Caco-2 (cell line): ENCODE measurements around the gene PLG. TPM values are rescaled to one million over a fixed set of nuclear protein-coding genes. Genes with fewer than 3 reads are reported as not detected.
"Not testable (repeated sequence)": the region's sequence is repeated elsewhere in the genome, so short reads cannot be mapped to it uniquely, and the experiment has no call there.

Experiments
- BruUV-seq: library from RNA; stranded (reverse); fragments of 400-500 nt; replicated peaks from 2 replicates; lab custom pipeline; 2021; lab: Mats Ljungman, UMichigan
- CTCF ChIA-PET: fragments of 300-600 bp; sonication (Branson Sonifier 250); formaldehyde crosslinking; loops from one replicate; lab custom pipeline; 2022; ENCODE audit warnings: antibody characterized with exemption; lab: Charles Lee
- POLR2A ChIA-PET: fragments of 300-600 bp; sonication (Branson Sonifier 250); formaldehyde crosslinking; loops from one replicate; lab custom pipeline; 2022; ENCODE audit warnings: antibody characterized with exemption; lab: Charles Lee
- DNase-seq, 2 experiments: peaks; one replicate each; pipeline versions ENCODE4 v3.0.0 to v3.0.0-alpha.2; 2020 to 2022
- H3K27me3 ChIP-seq: replicated peaks from 2 replicates; pipeline ENCODE4 v1.6.0; 2011; ENCODE audit warnings: low read length; ENCODE audit not compliant: control insufficient read depth, insufficient read depth
- H3K36me3 ChIP-seq: 2 replicates; pipeline ENCODE4 v1.5.1; 2011; ENCODE audit warnings: low read length; ENCODE audit not compliant: control insufficient read depth, insufficient read depth
- H3K4me1 ChIP-seq: fragments of 250-450 bp; sonication (Bioruptor Pico); 2 replicates; pipeline ENCODE4 v1.5.1; 2020; ENCODE audit warnings: mild to moderate bottlenecking
- H3K4me3 ChIP-seq: 2 replicates; pipeline ENCODE4 v1.5.1; 2011; ENCODE audit warnings: low read depth, mild to moderate bottlenecking, control low read depth, low read length
- H3K9me3 ChIP-seq: fragments of 250-450 bp; sonication (Bioruptor Pico); 2 replicates; pipeline ENCODE4 v1.5.1; 2020; ENCODE audit warnings: mild to moderate bottlenecking, moderate library complexity
- H3K27ac Mint-ChIP-seq: one replicate; pipeline ENCODE4 v1.8.0; 2022; ENCODE audit warnings: mixed read lengths; ENCODE audit not compliant: unreplicated experiment
- H3K27me3 Mint-ChIP-seq: one replicate; pipeline ENCODE4 v1.8.0; 2022; ENCODE audit warnings: mixed read lengths; ENCODE audit not compliant: insufficient read depth, unreplicated experiment
- H3K36me3 Mint-ChIP-seq: one replicate; pipeline ENCODE4 v1.8.0; 2022; ENCODE audit warnings: mild to moderate bottlenecking, mixed read lengths; ENCODE audit not compliant: insufficient read depth, unreplicated experiment
- H3K4me1 Mint-ChIP-seq: one replicate; pipeline ENCODE4 v1.8.0; 2022; ENCODE audit warnings: low read depth, mixed read lengths; ENCODE audit not compliant: unreplicated experiment
- H3K4me3 Mint-ChIP-seq: one replicate; pipeline ENCODE4 v1.8.0; 2022; ENCODE audit warnings: mild to moderate bottlenecking, moderate library complexity, mixed read lengths; ENCODE audit not compliant: unreplicated experiment
- H3K9me3 Mint-ChIP-seq: one replicate; pipeline ENCODE4 v1.8.0; 2022; ENCODE audit warnings: mixed read lengths; ENCODE audit not compliant: unreplicated experiment
- CTCF ChIP-seq, 2 experiments: fragments of 200-600 bp in 1 of 2; IDR thresholded peaks; 1 replicate in 1 of 2; 2 replicates in 1 of 2; pipeline versions ENCODE4 v1.5.1 to v1.8.0; 2011 to 2022; ENCODE audit warnings: antibody characterized with exemption in 1 of 2, control low read depth in 1 of 2, inconsistent platforms in 1 of 2, low read depth in 1 of 2, low read length in 1 of 2, mild to moderate bottlenecking in 1 of 2, moderate library complexity in 1 of 2; ENCODE audit not compliant: insufficient read depth in 1 of 2, severe bottlenecking in 1 of 2, unreplicated experiment in 1 of 2
- intact Hi-C: fragments of 100-400 bp; cut with micrococcal nuclease; formaldehyde crosslinking; loops from one replicate; pipeline ENCODE4 v1.10.0; 2022; ENCODE audit not compliant: unreplicated experiment
- total RNA-seq: library from RNA; stranded (reverse); gene quantifications from 2 replicates; pipeline ENCODE4 v1.2.3, GENCODE V29; 2022

The PLG gene
- total RNA-seq, 1 experiment from 2014 or later = not detected

GRCh38 chr6:160697826-160698225, 4.2 kb upstream of the PLG start:
- BruUV-seq = no TSS peak
- no peak overlapping the region for H3K27ac Mint-ChIP-seq
- Histone ChIP-seq H3K27me3 (no peaks in the 10 kb centered on the region), H3K4me3 (no peak overlapping the region), H3K9me3 (no peaks in the 10 kb centered on the region), H3K4me1 (no peaks in the 10 kb centered on the region), H3K36me3 (no peaks in the 10 kb centered on the region)
- peaks cover 21% of the 10 kb centered on the region for H3K9me3 Mint-ChIP-seq
- no peak for TF ChIP-seq CTCF (IDR thresholded peaks at IDR 0.05; ENCODE audit: insufficient read depth in 1 of 2, low read depth in 1 of 2, low read length in 1 of 2, severe bottlenecking in 1 of 2, unreplicated experiment in 1 of 2)
- ChIA-PET CTCF (no interaction called here), POLR2A (no interaction called here)
- no peaks in the 10 kb centered on the region for H3K36me3 Mint-ChIP-seq
- intact Hi-C loops = no loop called here
- H3K4me3 Mint-ChIP-seq = no peak overlapping the region
- DNase-seq = no peak
- no peaks in the 10 kb centered on the region for H3K4me1 Mint-ChIP-seq
- H3K27me3 Mint-ChIP-seq = peaks cover 3% of the 10 kb centered on the region

- H3K4me1 ChIP-seq, POLR2A ChIA-PET, H3K27ac Mint-ChIP-seq, H3K4me3 Mint-ChIP-seq, H3K9me3 ChIP-seq, H3K27me3 ChIP-seq, H3K36me3 ChIP-seq, H3K27me3 Mint-ChIP-seq, H3K36me3 Mint-ChIP-seq, BruUV-seq, H3K9me3 Mint-ChIP-seq, CTCF ChIA-PET, intact Hi-C loops, H3K4me1 Mint-ChIP-seq, DNase-seq, H3K4me3 ChIP-seq: not testable (repeated sequence)
These were observed 2.6 kb downstream of the PLG start for GRCh38 chr6:160704688-160705087.

GRCh38 chr6:160708993-160709392, 6.9 kb downstream of the PLG start:
- H3K9me3 ChIP-seq, H3K4me3 ChIP-seq, H3K9me3 Mint-ChIP-seq, H3K27me3 ChIP-seq, DNase-seq, POLR2A ChIA-PET, H3K36me3 ChIP-seq, intact Hi-C loops, H3K4me1 ChIP-seq, H3K27ac Mint-ChIP-seq, H3K36me3 Mint-ChIP-seq, CTCF ChIA-PET, H3K4me3 Mint-ChIP-seq, H3K27me3 Mint-ChIP-seq, BruUV-seq, H3K4me1 Mint-ChIP-seq: not testable (repeated sequence)

GRCh38 chr6:160714731-160715316, 12.8 kb downstream of the PLG start:
- H3K36me3 Mint-ChIP-seq = no peaks in the 10 kb centered on the region
- no peak overlapping the region for H3K4me3 ChIP-seq
- POLR2A ChIA-PET = no interaction called here
- H3K9me3 ChIP-seq = no peaks in the 10 kb centered on the region
- intact Hi-C loops = no loop called here
- TF ChIP-seq CTCF (IDR thresholded peaks at IDR 0.05; ENCODE audit: insufficient read depth in 1 of 2, low read depth in 1 of 2, low read length in 1 of 2, severe bottlenecking in 1 of 2, unreplicated experiment in 1 of 2) = no peak
- no TSS peak for BruUV-seq
- H3K4me1 Mint-ChIP-seq = no peaks in the 10 kb centered on the region
- no peak overlapping the region for H3K4me3 Mint-ChIP-seq
- no peaks in the 10 kb centered on the region for H3K9me3 Mint-ChIP-seq
- H3K27me3 Mint-ChIP-seq = peaks cover 6% of the 10 kb centered on the region
- H3K36me3 ChIP-seq = no peaks in the 10 kb centered on the region
- no peak overlapping the region for H3K27ac Mint-ChIP-seq
- no peaks in the 10 kb centered on the region for H3K4me1 ChIP-seq
- H3K27me3 ChIP-seq = no peaks in the 10 kb centered on the region
- CTCF ChIA-PET = no interaction called here
- no peak for DNase-seq
